Chondrocyte (in vitro differentiated cells): ENCODE measurements around the gene GIT2. TPM values are rescaled to one million over a fixed set of nuclear protein-coding genes. Genes with fewer than 3 reads are reported as not detected.

Source experiments
- DNase-seq: peaks from one replicate; pipeline ENCODE4 v3.0.0; 2021; ENCODE audit warnings: mixed read lengths, low spot score
- H3K27ac Mint-ChIP-seq: one replicate; pipeline ENCODE4 v1.8.0; 2021; ENCODE audit warnings: mild to moderate bottlenecking, moderate library complexity, mixed read lengths; ENCODE audit not compliant: unreplicated experiment
- H3K27me3 Mint-ChIP-seq: 2 replicates; pipeline ENCODE4 v1.8.0; 2021; ENCODE audit warnings: low read depth, mixed read lengths
- H3K36me3 Mint-ChIP-seq: 2 replicates; pipeline ENCODE4 v1.8.0; 2021; ENCODE audit warnings: low read depth, mixed read lengths
- H3K4me1 Mint-ChIP-seq: 2 replicates; pipeline ENCODE4 v1.8.0; 2021; ENCODE audit warnings: low read depth, mild to moderate bottlenecking, mixed read lengths
- H3K4me3 Mint-ChIP-seq: one replicate; pipeline ENCODE4 v1.8.0; 2021; ENCODE audit warnings: mild to moderate bottlenecking, moderate library complexity, mixed read lengths; ENCODE audit not compliant: unreplicated experiment
- H3K9me3 Mint-ChIP-seq: 2 replicates; pipeline ENCODE4 v1.8.0; 2021; ENCODE audit warnings: low read depth, mixed read lengths
- CTCF ChIP-seq: fragments of 200-600 bp; sonication (generic); IDR thresholded peaks from 2 replicates; pipeline ENCODE4 v1.5.0; 2021; ENCODE audit warnings: antibody characterized with exemption, mild to moderate bottlenecking, moderate library complexity
- total RNA-seq: library from RNA; stranded (reverse); gene quantifications from 3 replicates; pipeline ENCODE4 v1.2.1, GENCODE V29; 2021

The GIT2 gene
- total RNA-seq, 1 donor from 2014 or later = 38.1 TPM

DNA sequence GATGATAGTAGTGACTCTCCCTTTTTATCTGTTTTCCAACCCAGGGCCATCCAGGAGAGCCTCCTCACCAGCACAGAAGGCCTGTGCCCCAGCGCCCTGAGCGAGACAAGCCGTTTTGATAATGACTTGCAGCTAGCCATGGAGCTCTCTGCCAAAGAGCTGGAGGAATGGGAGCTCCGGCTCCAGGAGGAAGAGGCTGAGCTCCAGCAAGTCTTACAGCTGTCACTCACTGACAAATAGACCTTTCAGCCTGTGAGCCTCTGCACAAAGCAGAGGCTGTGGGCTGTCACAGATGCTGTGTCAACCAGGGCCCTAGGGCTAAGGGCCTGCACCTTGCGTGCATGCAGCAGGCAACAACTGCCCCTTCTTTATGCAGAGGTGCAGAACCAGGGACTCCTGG lies 41.1 kb upstream of the GIT2 start:
- no peaks in the 10 kb centered on the region for H3K9me3 Mint-ChIP-seq
- no peak for TF ChIP-seq CTCF
- peaks cover 14% of the 10 kb centered on the region for H3K4me1 Mint-ChIP-seq
- H3K27ac Mint-ChIP-seq = no peak overlapping the region
- H3K36me3 Mint-ChIP-seq = peaks cover 22% of the 10 kb centered on the region
- H3K27me3 Mint-ChIP-seq = no peaks in the 10 kb centered on the region
- H3K4me3 Mint-ChIP-seq = no peak overlapping the region
- DNase-seq = no peak

DNA sequence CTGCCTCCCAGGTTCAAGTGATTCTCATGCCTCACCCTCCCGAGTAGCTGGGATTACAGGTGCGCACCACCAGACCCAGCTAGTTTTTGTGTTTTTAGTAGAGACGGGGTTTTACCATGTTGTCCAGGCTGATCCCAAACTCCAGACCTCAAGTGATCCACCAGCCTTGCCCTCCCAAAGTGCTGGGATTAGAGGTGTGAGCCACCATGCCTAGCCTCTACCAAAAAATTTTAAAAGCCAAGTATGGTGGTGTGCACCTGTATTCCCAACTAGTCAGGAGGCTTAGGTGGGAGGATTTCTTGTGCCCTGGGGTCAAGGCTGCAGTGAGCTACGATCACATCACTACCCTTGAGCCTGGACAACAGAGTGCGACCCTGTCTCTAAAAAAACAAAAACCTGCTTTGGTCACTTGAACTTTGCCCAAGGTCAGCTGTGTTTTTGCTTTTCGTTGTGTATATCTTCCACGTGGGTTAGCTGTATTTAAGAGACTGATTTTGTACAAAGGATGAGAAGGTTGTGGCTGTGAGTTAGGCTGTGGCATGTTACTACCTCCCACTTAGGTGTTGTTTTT lies 39.5 kb upstream of the GIT2 start:
- Mint-ChIP-seq H3K4me1 (peaks cover 14% of the 10 kb centered on the region), H3K4me3 (no peak overlapping the region), H3K27ac (no peak overlapping the region), H3K27me3 (no peaks in the 10 kb centered on the region), H3K36me3 (peaks cover 22% of the 10 kb centered on the region), H3K9me3 (no peaks in the 10 kb centered on the region)
- DNase-seq = no peak
- TF ChIP-seq CTCF = no peak

DNA sequence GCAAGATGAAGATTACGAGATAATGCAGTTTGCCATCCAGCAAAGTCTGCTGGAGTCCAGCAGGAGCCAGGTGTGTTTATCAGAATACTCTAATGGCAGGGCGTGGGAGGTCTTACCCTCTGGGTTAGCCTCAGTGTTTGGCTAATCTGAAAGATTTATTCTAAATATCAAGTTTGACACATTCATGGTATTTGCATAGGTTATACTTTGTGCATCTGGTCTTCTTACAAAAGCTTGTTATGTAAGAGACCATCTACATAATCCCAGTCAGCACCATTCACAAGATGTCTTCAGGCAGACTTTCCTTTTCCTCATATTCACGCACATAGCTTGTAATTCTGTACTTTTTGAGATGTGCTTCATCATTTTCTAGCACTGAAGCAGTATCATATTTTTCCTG lies 37.7 kb upstream of the GIT2 start:
- H3K27ac Mint-ChIP-seq = no peak overlapping the region

DNA sequence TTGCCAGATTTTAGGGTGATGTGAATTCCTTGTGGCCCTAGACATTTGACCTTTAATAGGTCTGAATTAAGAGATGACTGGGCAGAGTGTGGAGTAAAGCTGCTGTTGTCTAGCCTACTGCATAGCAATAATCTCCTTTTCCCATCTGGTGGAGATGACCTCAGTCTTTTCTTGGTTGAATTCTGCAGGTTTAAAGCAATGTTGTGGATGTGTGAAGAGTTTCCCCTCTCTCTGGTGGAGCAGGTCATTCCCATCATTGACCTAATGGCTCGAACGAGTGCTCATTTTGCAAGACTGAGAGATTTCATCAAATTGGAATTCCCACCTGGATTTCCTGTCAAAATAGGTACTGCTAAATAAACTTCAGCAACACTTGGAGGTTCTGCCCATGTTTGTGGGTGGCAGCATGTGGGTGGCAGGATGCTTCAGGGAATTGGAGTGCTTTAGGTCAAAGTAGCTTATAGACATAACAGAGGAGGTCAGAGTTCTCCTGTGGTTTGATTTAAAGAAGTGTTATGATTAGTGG lies 33.2 kb upstream of the GIT2 start:
- Mint-ChIP-seq H3K9me3 (no peaks in the 10 kb centered on the region), H3K4me1 (peaks cover 7% of the 10 kb centered on the region), H3K36me3 (peaks cover 14% of the 10 kb centered on the region), H3K27me3 (no peaks in the 10 kb centered on the region), H3K4me3 (no peak overlapping the region), H3K27ac (no peak overlapping the region)
- DNase-seq = no peak
- TF ChIP-seq CTCF = no peak

More for the DNA sequence above, 37.7 kb upstream of the GIT2 start:
- Mint-ChIP-seq H3K9me3 (no peaks in the 10 kb centered on the region), H3K27me3 (no peaks in the 10 kb centered on the region), H3K4me1 (peaks cover 4% of the 10 kb centered on the region), H3K4me3 (no peak overlapping the region), H3K36me3 (peaks cover 26% of the 10 kb centered on the region)
- no peak for TF ChIP-seq CTCF
- no peak for DNase-seq

GRCh38 chr12:110028323-110028722 lies 32.2 kb upstream of the GIT2 start:
- H3K36me3 Mint-ChIP-seq = peaks cover 10% of the 10 kb centered on the region
- no peaks in the 10 kb centered on the region for H3K27me3 Mint-ChIP-seq
- no peak for TF ChIP-seq CTCF
- no peak for DNase-seq
- H3K9me3 Mint-ChIP-seq = no peaks in the 10 kb centered on the region
- peaks cover 17% of the 10 kb centered on the region for H3K4me1 Mint-ChIP-seq
- no peak overlapping the region for H3K4me3 Mint-ChIP-seq
- H3K27ac Mint-ChIP-seq = no peak overlapping the region
